ENCODE measurements around the gene FHL1.

Gene FHL1

DNA sequence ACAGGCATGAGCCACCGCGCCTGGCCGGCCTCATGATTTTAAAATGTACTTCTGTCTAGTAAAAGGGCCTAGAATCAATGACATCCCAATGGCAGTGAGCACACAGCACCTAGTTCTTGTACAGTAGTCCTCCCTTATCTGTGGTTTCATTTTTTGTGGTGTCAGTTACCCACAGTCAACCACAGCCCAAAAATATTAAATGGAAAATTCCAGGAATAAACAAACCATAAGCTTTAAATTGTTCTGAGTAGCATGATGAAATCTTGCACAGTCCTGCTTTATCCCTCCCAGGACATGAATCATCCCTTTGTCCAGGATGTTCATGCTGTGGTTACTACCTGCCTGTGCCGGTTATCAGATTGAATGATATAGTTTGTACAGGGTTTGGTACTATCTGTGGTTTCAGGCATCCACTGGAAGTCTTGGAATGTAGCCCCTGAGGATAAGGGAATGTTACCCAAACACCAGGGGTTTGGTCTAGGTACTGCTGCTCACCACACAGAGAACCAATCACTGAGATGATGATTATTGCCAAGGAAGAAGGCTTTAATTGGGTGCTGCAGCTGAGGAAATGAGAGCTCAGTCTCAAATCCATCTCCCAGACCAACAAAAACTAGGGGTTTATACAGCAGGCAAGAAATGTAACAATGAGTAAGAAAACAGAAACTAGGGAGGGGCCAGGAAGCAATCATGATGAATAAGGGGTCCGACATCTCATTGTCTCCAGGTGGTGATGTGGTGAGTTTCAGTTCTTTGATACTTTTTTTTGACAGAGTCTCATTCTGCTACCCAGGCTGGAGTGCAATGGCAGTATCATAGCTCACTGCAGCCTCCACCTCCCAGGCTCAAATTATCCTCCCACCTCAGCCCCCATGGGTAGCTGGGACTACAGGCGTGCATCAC, 16.2 kb upstream of the FHL1 start:
- no peak for TF ChIP-seq CTCF (IDR thresholded peaks at IDR 0.05; ENCODE audit: poor library complexity, severe bottlenecking)
- DNase-seq (ENCODE audit: low spot score) (peak; percentile 45), ATAC-seq (ENCODE audit: low read depth) (peak; percentile 96)
- Histone ChIP-seq H3K27me3 (ENCODE audit: insufficient read depth, poor library complexity, severe bottlenecking) (no peaks in the 10 kb centered on the region), H3K27ac (ENCODE audit: poor library complexity, severe bottlenecking) (peak overlapping the region; percentile 95), H3K4me1 (ENCODE audit: insufficient read depth, poor library complexity, severe bottlenecking) (peaks cover 10% of the 10 kb centered on the region), H3K4me3 (ENCODE audit: severe bottlenecking) (no peak overlapping the region), H3K36me3 (ENCODE audit: low read depth) (no peaks in the 10 kb centered on the region), H3K9me3 (ENCODE audit: severe bottlenecking) (no peaks in the 10 kb centered on the region)

GRCh38 chrX:136138939-136139338, 8.4 kb upstream of the FHL1 start:
- Histone ChIP-seq H3K27me3 (ENCODE audit: insufficient read depth, poor library complexity, severe bottlenecking) (no peaks in the 10 kb centered on the region), H3K36me3 (ENCODE audit: low read depth) (no peaks in the 10 kb centered on the region), H3K27ac (ENCODE audit: poor library complexity, severe bottlenecking) (no peak overlapping the region), H3K9me3 (ENCODE audit: severe bottlenecking) (no peaks in the 10 kb centered on the region), H3K4me1 (ENCODE audit: insufficient read depth, poor library complexity, severe bottlenecking) (no peaks in the 10 kb centered on the region), H3K4me3 (ENCODE audit: severe bottlenecking) (no peak overlapping the region)
- DNase-seq (ENCODE audit: low spot score) (no peak), ATAC-seq (ENCODE audit: low read depth) (no peak)
- TF ChIP-seq CTCF (IDR thresholded peaks at IDR 0.05; ENCODE audit: poor library complexity, severe bottlenecking): no peak

GRCh38 chrX:136141569-136141968, 5.8 kb upstream of the FHL1 start:
- Histone ChIP-seq H3K36me3 (ENCODE audit: low read depth) (no peaks in the 10 kb centered on the region), H3K27me3 (ENCODE audit: insufficient read depth, poor library complexity, severe bottlenecking) (no peaks in the 10 kb centered on the region), H3K27ac (ENCODE audit: poor library complexity, severe bottlenecking) (no peak overlapping the region), H3K4me1 (ENCODE audit: insufficient read depth, poor library complexity, severe bottlenecking) (no peaks in the 10 kb centered on the region), H3K4me3 (ENCODE audit: severe bottlenecking) (no peak overlapping the region), H3K9me3 (ENCODE audit: severe bottlenecking) (no peaks in the 10 kb centered on the region)
- DNase-seq (ENCODE audit: low spot score) (no peak), ATAC-seq (ENCODE audit: low read depth) (no peak)
- TF ChIP-seq CTCF (IDR thresholded peaks at IDR 0.05; ENCODE audit: poor library complexity, severe bottlenecking): no peak

GRCh38 chrX:136142592-136142991, 4.7 kb upstream of the FHL1 start:
- H3K27ac ChIP-seq (ENCODE audit: poor library complexity, severe bottlenecking): no peak overlapping the region
- no peaks in the 10 kb centered on the region for H3K9me3 ChIP-seq (ENCODE audit: severe bottlenecking)
- no peaks in the 10 kb centered on the region for H3K36me3 ChIP-seq (ENCODE audit: low read depth)
- H3K4me3 ChIP-seq (ENCODE audit: severe bottlenecking): no peak overlapping the region
- no peaks in the 10 kb centered on the region for H3K4me1 ChIP-seq (ENCODE audit: insufficient read depth, poor library complexity, severe bottlenecking)
- TF ChIP-seq CTCF (IDR thresholded peaks at IDR 0.05; ENCODE audit: poor library complexity, severe bottlenecking): no peak
- no peaks in the 10 kb centered on the region for H3K27me3 ChIP-seq (ENCODE audit: insufficient read depth, poor library complexity, severe bottlenecking)
- DNase-seq (ENCODE audit: low spot score): no peak
- ATAC-seq (ENCODE audit: low read depth): no peak

DNA sequence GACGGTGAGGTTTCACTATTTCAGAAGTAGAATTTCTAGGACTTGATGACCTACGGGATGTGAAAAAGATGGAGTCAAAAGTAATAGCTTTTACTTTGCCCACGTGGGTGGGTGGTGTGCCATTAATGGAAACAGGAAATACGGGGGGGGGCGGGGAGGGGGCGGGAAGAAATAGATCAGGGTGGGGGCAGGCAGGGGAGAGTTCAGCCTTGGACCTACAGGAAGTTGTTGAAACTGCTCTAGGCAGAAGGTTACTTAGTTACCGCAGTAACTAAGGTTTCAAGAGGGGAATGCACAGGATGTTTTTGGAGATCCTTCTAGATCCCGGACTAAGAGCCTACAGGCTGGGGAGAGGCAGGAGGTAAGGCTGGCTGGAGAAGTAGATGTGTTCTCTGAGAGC, 3.6 kb upstream of the FHL1 start:
- no peak overlapping the region for H3K4me3 ChIP-seq (ENCODE audit: severe bottlenecking)
- no peak overlapping the region for H3K27ac ChIP-seq (ENCODE audit: poor library complexity, severe bottlenecking)
- H3K4me1 ChIP-seq (ENCODE audit: insufficient read depth, poor library complexity, severe bottlenecking): peaks cover 2% of the 10 kb centered on the region
- DNase-seq (ENCODE audit: low spot score) (no peak), ATAC-seq (ENCODE audit: low read depth) (no peak)
- no peak for TF ChIP-seq CTCF (IDR thresholded peaks at IDR 0.05; ENCODE audit: poor library complexity, severe bottlenecking)
- no peaks in the 10 kb centered on the region for H3K27me3 ChIP-seq (ENCODE audit: insufficient read depth, poor library complexity, severe bottlenecking)
- H3K9me3 ChIP-seq (ENCODE audit: severe bottlenecking): no peaks in the 10 kb centered on the region
- H3K36me3 ChIP-seq (ENCODE audit: low read depth): no peaks in the 10 kb centered on the region

All from RWPE2 (cell line).